ENCODE data around the gene SCMH1. TPM values are rescaled to one million over a fixed set of nuclear protein-coding genes. Genes with fewer than 3 reads are reported as not detected.

Gene SCMH1
- total RNA-seq, 2 donors from 2014 or later: 18.0 to 24.3 TPM

DNA sequence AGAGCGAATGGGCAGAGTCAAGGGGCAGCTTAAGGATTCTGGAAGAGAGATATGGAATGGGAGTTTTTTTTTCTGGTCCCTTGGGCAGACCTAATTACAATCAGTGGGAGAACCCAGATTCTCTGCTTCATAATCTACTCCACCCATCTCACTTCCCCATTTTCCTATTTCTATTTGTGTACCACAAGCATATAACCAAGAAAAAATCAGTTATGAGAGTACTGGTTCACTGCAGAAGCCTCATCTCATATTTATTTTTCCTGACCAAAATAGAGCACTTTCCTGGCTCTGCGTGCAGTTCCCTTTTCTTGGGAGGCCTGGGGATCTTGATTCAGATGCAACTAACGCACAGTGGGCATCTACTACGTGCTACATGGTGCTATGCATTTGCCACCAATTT is 138.3 kb downstream of the SCMH1 start:
- DNase-seq (ENCODE audit: low spot score in 2 of 2) (no peak), ATAC-seq (no peak)
- H3K36me3 Mint-ChIP-seq: peaks cover 0 to 10% of the 10 kb centered on the region in 2 donors
- H3K27ac Mint-ChIP-seq: no peak overlapping the region
- no peaks in the 10 kb centered on the region for H3K9me3 Mint-ChIP-seq

DNA sequence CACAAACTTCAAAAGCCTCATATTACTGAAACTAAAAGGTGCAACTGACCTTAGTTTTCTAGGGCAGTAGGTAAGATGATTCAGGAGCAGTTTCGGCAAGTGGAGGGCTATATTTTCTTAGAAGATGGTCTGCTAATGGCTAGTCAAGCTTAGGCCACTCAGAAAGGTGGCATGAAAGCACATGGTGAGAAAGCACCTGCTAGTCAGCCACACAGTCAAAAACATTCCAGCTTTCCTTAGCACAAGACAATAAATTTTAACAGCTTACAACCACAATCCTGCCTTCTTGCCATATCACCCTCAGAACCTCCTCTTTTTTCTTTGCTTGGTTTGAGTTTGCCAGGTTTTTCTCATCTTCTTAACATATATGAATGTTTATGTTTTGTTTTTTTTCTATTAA is 139.5 kb downstream of the SCMH1 start:
- no peak for ATAC-seq
- peaks cover 0 to 10% of the 10 kb centered on the region in 2 donors for H3K36me3 Mint-ChIP-seq
- no peak for DNase-seq (ENCODE audit: low spot score in 2 of 2)
- no peak overlapping the region for H3K27ac Mint-ChIP-seq
- H3K9me3 Mint-ChIP-seq: no peaks in the 10 kb centered on the region

DNA sequence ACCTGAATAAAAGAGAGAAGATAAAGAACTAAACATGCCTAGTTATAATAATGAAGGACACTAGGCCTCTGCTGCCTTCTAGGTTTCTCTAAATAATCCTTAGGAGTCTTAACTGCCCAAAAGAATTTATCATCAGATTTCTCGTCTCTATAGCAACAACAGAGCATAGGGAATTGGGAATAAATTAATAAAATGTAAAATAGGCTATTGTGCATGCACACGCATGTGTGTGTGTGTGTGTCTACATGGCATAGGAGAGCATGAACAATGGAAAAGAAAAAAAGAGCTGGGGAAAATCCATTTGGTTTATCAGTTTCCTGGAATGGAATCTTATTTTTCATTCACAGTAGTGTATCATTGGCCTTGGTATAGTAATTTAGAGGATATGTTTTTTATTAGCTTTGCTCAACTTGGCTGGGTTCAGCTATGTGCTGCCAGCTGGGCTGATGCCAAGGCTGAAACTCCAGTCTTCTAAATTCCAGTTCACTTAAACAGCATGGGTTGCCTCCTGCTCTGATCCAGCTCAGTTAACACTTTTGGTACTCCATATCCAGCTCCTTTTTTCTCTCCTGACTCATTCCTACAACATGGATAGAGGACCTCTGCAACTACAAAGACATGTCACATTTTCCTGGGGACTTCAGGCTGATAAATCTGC is 140.0 kb downstream of the SCMH1 start:
- DNase-seq (ENCODE audit: low spot score in 2 of 2) (no peak), ATAC-seq (no peak)
- Mint-ChIP-seq H3K27ac (peak overlapping the region in 1 of 2 donors; percentile 60), H3K36me3 (peaks cover 0 to 9% of the 10 kb centered on the region in 2 donors), H3K9me3 (no peaks in the 10 kb centered on the region)

DNA sequence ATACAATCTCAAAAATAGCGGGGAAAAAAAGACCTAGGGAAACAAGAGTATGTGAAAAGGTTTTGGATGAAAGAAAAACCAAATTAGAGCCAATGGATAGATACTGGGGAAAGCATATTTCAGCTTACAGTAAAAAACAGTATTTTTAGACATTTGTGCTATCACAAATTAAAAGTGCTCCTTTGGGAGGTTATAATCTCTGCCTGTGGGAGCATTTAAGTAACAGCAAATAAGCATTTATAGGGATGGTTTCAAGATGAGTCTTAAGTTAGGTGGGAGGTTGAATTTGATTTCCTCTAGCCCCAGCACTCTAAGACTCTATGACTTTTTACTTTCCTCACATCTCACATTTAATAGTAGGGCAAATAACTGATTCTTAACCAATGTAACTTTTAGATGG is 141.0 kb downstream of the SCMH1 start:
- Mint-ChIP-seq H3K9me3 (no peaks in the 10 kb centered on the region), H3K27ac (no peak overlapping the region), H3K36me3 (no peaks in the 10 kb centered on the region)
- ATAC-seq: no peak
- DNase-seq (ENCODE audit: low spot score in 2 of 2): no peak

DNA sequence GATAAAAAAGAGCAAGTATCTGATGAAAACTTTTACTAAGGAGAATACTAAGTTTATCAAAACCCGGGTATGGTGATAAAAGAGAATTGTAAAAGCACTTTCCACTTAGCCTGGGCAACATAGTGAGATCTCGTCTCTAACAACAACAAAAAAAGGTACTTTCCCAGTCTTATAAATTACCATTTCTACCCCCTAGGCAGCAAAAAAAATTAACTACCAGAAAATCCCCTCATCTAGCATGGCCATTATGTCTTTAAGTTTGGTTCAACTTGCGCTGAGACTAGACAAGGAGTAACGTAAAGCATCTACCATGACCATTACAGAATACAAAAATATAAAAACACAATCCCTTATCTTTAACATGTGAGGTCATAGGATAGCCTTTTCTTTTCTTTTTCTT is 141.9 kb downstream of the SCMH1 start:
- no peak overlapping the region for H3K27ac Mint-ChIP-seq
- H3K9me3 Mint-ChIP-seq: no peaks in the 10 kb centered on the region
- ATAC-seq (no peak), DNase-seq (ENCODE audit: low spot score in 2 of 2) (no peak)
- H3K36me3 Mint-ChIP-seq: no peaks in the 10 kb centered on the region

DNA sequence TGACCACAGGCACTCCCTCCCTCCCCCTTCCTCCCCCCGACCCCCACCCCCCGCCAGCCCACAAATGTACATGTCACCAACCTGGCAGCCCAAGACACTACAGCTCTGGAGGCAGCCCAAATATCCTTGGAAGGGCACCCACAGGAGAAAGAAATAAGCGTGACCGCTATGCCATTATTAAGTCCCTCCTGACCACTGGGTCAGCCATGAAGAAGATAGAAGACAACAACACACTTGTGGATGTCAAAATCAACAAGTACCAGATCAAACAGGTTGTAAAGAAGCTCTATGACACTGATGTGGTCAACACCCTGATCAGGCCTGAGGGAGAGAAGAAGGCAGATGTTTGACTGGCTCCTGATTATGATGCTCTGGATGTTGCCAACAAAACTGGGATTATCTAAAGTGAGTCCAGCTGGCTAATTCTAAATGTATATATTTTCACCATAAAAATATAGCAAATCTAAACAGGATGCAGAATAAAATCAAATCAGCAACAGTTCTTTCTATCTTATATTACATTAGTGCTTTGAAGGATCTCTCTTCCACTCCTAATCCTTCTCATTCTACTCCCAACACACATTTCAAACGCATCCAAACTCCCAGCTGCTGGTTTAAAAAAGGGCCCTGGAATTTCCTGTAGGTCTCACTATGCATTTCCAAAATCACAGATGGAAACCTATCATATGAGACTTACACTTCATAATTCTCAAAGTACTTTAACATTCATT is 143.2 kb downstream of the SCMH1 start:
- Mint-ChIP-seq H3K36me3 (no peaks in the 10 kb centered on the region), H3K27ac (no peak overlapping the region), H3K9me3 (no peaks in the 10 kb centered on the region)
- DNase-seq (ENCODE audit: low spot score in 2 of 2) (no peak), ATAC-seq (no peak)

DNA sequence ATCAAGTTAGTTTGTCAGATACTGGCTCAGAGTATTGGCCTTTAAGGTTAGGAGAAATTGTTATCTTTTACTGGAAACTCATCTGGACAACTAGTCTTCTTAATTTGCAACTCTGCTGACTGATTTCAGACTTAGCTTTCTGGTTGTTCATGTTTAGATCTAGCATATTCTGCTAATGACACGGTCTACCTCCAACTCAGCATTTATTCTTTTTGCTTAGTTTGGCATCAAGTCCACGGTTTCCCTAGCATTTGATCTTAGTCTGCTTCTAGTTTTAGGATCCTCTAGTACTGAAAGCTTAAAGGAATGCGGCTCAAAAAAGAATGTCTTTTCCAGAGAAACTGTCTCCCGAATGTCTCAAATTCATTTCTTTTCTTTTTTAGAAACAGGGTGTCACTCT is 145.0 kb downstream of the SCMH1 start:
- Mint-ChIP-seq H3K27ac (no peak overlapping the region), H3K36me3 (no peaks in the 10 kb centered on the region), H3K9me3 (no peaks in the 10 kb centered on the region)
- ATAC-seq (no peak), DNase-seq (ENCODE audit: low spot score in 2 of 2) (no peak)

DNA sequence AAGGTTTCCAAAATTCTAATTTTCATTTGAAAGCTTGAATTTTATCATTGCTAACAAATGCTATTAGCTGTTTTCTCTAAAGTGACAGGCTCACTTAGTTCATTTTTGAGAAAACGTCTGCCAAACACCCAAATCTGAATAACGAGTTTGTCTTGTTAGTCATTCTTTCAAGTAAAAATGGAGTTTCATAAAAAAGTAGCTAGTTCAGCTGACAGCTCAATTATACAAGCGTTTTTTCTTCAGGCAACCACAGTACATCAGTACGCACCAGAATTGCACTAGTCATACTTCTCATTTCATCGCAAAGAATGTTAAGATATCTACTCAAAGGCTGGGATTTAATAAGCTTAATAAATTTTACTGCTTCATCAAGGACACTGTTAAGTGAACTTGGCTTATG is 148.3 kb downstream of the SCMH1 start:
- no peaks in the 10 kb centered on the region for H3K36me3 Mint-ChIP-seq
- H3K27ac Mint-ChIP-seq: no peak overlapping the region
- DNase-seq (ENCODE audit: low spot score in 2 of 2) (no peak), ATAC-seq (no peak)
- H3K9me3 Mint-ChIP-seq: no peaks in the 10 kb centered on the region

DNA sequence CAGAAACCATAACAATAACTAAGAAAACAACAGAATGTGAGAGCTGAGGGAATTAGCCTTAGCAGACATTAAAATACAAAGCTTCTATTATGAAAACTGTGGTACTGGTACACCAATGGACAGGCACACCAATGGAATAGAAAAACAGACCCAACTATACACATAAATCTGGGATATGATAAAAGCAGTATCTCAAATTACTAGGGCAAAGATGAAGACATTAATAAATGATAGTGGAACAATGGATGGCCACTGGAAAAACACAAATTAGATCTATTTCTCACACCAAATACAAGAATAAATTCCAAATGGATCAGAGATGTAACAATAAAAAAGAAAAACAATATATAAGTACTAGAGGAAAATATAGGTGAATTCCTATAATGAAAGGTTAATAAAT is 155.2 kb downstream of the SCMH1 start:
- DNase-seq (ENCODE audit: low spot score in 2 of 2) (no peak), ATAC-seq (no peak)
- Mint-ChIP-seq H3K9me3 (no peaks in the 10 kb centered on the region), H3K27ac (no peak overlapping the region), H3K36me3 (no peaks in the 10 kb centered on the region)

DNA sequence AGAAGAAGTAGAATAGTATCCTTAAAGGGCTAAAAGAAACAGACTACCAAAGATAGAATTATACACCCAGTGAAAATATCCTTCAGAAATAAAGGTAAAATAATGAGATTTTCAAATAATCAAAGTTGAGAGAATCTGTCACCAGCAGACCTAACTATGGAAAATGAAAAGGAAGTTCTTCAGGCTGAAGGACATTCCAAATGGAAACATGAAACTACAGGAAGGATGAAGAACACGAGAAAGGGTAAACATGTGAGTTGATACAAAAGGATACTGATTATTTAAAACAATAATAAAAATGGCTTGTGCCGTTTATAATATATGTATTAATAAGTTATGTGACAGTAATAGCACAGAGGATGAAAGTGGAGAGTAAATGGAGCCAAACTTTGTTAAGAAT is 163.5 kb downstream of the SCMH1 start:
- peaks cover 5 to 12% of the 10 kb centered on the region in 2 donors for H3K36me3 Mint-ChIP-seq

DNA sequence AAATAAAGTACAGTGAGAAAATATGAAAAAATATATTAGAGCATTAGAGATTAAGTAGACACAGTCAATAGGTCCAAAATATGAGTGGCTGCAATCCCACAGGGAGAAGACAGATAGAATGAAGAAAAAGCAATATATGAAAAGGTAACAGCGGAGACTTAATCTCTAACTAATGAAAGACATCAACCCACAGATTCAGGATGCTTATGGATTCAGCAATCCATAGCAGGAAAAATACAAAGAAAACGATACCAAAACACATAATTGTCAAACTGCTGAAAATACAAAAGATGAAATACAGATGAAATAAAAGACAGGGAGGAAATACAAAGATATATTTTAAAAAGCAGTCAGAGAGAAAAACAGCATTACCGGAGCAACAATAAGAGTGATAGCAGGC is 163.9 kb downstream of the SCMH1 start:
- no peak for DNase-seq (ENCODE audit: low spot score in 2 of 2)
- no peak overlapping the region for H3K27ac Mint-ChIP-seq
- H3K36me3 Mint-ChIP-seq: peaks cover 5 to 12% of the 10 kb centered on the region in 2 donors
- ATAC-seq: no peak
- H3K9me3 Mint-ChIP-seq: peaks cover 3 to 6% of the 10 kb centered on the region in 2 donors

More for the DNA sequence above, 163.5 kb downstream of the SCMH1 start:
- ATAC-seq: no peak
- Mint-ChIP-seq H3K27ac (no peak overlapping the region), H3K9me3 (peaks cover 3 to 6% of the 10 kb centered on the region in 2 donors)
- DNase-seq (ENCODE audit: low spot score in 2 of 2): no peak

DNA sequence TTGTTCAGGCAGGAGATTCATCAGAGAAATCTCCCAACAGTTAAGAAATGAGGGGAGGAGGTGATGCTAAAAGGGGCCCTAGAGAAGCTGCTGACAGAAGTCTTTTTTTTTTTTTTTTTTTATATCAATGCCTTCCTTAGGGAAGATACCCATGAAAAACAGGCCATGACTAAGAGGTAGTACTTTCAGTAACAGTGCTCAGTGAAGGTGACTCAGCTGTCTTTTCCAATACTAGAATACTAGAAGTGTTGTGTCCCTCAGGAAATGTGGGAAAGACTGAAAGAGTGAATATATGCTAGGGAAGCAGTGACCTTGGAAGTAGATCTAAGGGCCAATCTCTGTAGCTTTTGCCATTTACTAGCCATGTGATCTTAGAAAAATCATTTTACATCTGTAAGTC is 168.1 kb downstream of the SCMH1 start:
- no peak for DNase-seq (ENCODE audit: low spot score in 2 of 2)
- peaks cover 5 to 10% of the 10 kb centered on the region in 2 donors for H3K36me3 Mint-ChIP-seq
- ATAC-seq: peak in 1 of 2 donors; percentile 18
- H3K9me3 Mint-ChIP-seq: peaks cover 3 to 6% of the 10 kb centered on the region in 2 donors
- no peak overlapping the region for H3K27ac Mint-ChIP-seq

DNA sequence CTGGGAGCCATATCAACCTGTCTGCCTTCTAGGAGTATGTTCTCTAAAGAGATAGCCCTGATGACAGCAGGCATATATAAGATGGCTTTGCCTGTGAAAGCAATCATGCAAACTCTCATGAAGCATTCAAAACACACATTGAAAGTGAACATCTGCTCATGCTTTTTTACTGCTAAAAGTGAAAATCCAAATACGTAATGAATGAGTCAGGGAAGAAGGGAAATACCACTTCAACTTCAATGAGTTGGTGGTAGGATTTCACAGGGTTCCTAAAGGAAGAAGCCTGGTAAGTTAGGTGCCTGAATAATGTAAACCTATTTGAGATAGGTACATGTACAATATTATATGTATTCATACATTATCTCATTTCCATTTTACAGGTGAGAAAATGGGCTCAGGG is 170.1 kb downstream of the SCMH1 start:
- Mint-ChIP-seq H3K36me3 (peaks cover 0 to 7% of the 10 kb centered on the region in 2 donors), H3K27ac (no peak overlapping the region), H3K9me3 (no peaks in the 10 kb centered on the region)
- ATAC-seq (no peak), DNase-seq (ENCODE audit: low spot score in 2 of 2) (no peak)

DNA sequence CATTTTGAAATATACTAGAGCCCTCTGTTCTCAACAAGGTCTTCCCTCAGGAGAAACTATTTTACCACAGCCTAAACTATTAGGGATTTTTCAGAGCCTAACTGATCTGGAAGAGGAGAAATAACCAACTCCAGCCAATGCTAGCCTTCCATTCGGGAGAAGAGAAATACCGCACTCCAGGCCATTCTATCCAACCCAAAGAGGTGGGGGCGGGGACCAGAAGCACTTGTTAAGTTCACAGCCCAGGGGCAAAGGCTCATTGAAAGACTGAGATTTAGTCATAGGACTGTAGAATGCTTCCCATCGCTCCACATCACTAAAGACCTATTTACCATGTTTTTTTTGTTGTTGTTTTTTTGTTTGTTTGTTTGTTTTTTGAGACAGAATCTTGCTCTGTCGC is 185.2 kb downstream of the SCMH1 start:
- Mint-ChIP-seq H3K9me3 (no peaks in the 10 kb centered on the region), H3K27ac (no peak overlapping the region), H3K36me3 (peaks cover 4 to 15% of the 10 kb centered on the region in 2 donors)
- DNase-seq (ENCODE audit: low spot score in 2 of 2) (no peak), ATAC-seq (no peak)

DNA sequence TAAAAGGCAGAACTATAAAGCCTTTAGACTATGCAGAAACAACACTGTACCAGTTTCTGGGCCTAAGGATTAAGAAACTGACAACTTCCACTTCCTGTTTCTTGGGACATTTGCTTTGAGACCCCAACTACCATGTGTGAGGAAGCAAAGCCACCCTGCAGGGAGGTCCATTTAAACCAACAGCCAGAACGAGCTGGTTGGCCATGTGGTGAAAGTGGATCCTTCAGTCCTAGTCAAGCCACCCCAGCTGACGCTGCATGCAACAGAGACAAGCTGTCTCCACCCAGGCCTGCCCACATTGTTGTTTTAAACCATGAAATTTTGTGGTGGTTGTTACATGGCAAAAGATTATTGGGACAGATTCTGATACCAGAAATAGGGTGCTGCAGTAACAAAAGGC is 188.8 kb downstream of the SCMH1 start:
- Mint-ChIP-seq H3K27ac (no peak overlapping the region), H3K36me3 (peaks cover 0 to 4% of the 10 kb centered on the region in 2 donors), H3K9me3 (no peaks in the 10 kb centered on the region)
- no peak for ATAC-seq
- no peak for DNase-seq (ENCODE audit: low spot score in 2 of 2)

DNA sequence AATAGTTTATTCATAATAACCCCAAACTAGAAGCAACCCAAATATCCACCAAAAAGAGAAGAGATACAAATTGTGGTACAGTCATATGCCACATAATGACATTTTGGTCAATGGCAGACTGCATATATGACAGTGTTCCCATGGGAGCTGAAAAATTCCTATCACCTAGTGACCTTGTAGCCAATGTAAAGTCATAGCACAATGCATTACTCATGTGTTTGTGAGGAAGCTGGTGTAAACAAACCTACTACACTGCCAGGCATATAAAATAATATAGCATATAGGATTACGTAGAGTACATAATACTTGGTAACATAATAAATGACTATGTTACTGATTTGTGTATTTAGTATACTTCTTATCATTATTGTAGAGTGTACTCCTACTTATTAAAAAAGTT is 191.1 kb downstream of the SCMH1 start:
- ATAC-seq: no peak
- no peaks in the 10 kb centered on the region for H3K9me3 Mint-ChIP-seq
- no peak overlapping the region for H3K27ac Mint-ChIP-seq

DNA sequence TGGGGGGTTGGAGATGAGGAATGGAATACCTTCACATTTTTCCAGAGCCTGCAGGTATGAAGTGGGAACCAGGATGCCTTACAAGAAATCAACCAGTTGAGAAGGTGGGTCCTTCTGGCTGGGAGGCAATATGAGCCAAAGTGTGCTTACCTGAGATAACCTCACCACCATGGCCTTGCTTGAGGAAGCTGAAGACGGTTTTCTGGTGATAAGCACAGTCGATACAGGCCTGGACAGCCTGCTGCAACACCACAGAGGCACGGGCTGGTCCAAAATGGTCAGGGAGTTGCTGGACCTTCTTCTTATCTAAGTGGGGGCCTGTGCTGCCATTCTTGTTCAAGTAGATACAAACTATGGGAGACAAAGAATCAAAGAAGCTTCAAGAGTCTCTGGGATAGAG is 193.6 kb downstream of the SCMH1 start:
- ATAC-seq: no peak
- peak overlapping the region in 1 of 2 donors; percentile 7 for H3K27ac Mint-ChIP-seq
- peaks cover 0 to 3% of the 10 kb centered on the region in 2 donors for H3K36me3 Mint-ChIP-seq
- DNase-seq (ENCODE audit: low spot score in 2 of 2): no peak
- H3K9me3 Mint-ChIP-seq: no peaks in the 10 kb centered on the region

More for the DNA sequence above, 191.1 kb downstream of the SCMH1 start:
- DNase-seq (ENCODE audit: low spot score in 2 of 2): no peak
- peaks cover 0 to 4% of the 10 kb centered on the region in 2 donors for H3K36me3 Mint-ChIP-seq

DNA sequence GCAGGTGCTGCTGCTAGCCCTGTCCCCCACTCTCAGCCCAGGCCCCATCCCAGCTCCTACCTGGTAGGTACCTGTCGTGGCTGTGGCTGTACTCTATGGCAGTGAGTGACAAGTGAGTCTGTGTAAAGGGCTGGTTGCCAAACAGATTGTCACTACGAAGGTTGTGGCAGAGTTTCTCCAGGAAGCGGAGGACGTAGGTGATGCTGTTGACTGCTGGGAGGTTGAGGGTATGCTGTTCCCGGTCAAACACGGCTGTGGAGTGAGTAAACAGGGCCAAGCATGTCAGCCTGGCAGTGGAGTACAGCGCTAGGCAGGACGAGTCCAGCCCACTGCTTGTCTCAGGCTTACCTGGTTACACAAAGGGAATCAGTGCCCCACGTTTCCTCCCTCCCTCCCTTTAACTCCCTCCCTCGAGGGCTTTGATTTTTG is 195.7 kb downstream of the SCMH1 start:
- Mint-ChIP-seq H3K27ac (no peak overlapping the region), H3K9me3 (no peaks in the 10 kb centered on the region), H3K36me3 (no peaks in the 10 kb centered on the region)
- DNase-seq (ENCODE audit: low spot score in 2 of 2) (no peak), ATAC-seq (no peak)

All from activated naive CD4-positive, alpha-beta T cell treated with anti-CD3 and anti-CD28 coated beads, Interleukin-2, amount 50 U/mL, for 72 hours (primary cell).